SU-DHL-6 (cell line): ENCODE measurements around the gene FAH.

Experiments used
- EZH2phosphoT487 ChIP-seq: fragments of 200-600 bp; sonication (generic), shearing (Covaris generic); conservative IDR thresholded peaks from 2 replicates; pipeline ENCODE4 v1.6.1; 2018; ENCODE audit warnings: mild to moderate bottlenecking, antibody characterized with exemption, low read length, moderate library complexity, mixed read lengths
- TF ChIP-seq, protein P1 (sequence below): fragments of 200-600 bp; sonication (generic); IDR thresholded peaks from one replicate; pipeline ENCODE4 v1.5.1; 2017; ENCODE audit warnings: antibody characterized with exemption, mild to moderate bottlenecking, low read length, moderate library complexity; ENCODE audit not compliant: insufficient read depth, poor library complexity, severe bottlenecking

DNA sequence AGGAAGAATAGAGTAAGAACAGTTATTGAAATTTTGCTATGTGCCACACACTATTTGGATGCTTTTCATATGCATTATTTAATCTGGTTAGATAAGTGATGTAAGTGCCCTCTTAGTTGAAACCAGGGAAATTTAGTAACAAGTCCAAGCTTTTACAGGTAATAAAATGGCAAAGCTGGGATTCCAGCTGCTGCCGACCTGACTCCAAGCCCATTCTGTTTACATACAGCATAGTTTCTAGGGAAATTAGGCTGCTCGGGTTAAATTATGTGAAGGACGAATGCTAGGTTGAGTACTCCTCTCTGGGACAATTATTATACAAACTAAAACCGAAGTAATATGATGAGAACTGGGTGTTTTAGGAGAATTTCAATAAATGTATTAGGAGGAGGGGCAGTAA, 38.7 kb upstream of the FAH start:
- TF ChIP-seq, protein P1, sequence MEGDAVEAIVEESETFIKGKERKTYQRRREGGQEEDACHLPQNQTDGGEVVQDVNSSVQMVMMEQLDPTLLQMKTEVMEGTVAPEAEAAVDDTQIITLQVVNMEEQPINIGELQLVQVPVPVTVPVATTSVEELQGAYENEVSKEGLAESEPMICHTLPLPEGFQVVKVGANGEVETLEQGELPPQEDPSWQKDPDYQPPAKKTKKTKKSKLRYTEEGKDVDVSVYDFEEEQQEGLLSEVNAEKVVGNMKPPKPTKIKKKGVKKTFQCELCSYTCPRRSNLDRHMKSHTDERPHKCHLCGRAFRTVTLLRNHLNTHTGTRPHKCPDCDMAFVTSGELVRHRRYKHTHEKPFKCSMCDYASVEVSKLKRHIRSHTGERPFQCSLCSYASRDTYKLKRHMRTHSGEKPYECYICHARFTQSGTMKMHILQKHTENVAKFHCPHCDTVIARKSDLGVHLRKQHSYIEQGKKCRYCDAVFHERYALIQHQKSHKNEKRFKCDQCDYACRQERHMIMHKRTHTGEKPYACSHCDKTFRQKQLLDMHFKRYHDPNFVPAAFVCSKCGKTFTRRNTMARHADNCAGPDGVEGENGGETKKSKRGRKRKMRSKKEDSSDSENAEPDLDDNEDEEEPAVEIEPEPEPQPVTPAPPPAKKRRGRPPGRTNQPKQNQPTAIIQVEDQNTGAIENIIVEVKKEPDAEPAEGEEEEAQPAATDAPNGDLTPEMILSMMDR: no peak
- no peak for TF ChIP-seq EZH2phosphoT487
